Ovary (tissue), 9 donors: ENCODE results near the gene PLEKHS1. TPM values are rescaled to one million over a fixed set of nuclear protein-coding genes. Genes with fewer than 3 reads are reported as not detected.

Experiments
- DNase-seq, 5 donors: peaks; one replicate each; pipeline ENCODE4 v3.0.0-alpha.2; 2019 to 2020
- H3K27ac ChIP-seq, 2 donors: fragments of 200-600 bp; one replicate each; pipeline versions ENCODE4 v1.5.1 to v1.8.0; 2019 to 2022
- H3K27me3 ChIP-seq: fragments of 200-600 bp; one replicate; pipeline ENCODE4 v1.8.0; 2022
- H3K36me3 ChIP-seq: fragments of 200-600 bp; sonication (generic); one replicate; pipeline ENCODE4 v1.5.1; 2019
- H3K4me1 ChIP-seq: one replicate; pipeline ENCODE4 v1.8.1; 2013; ENCODE audit warnings: mild to moderate bottlenecking, moderate library complexity; ENCODE audit not compliant: insufficient read depth
- H3K4me3 ChIP-seq: fragments of 200-600 bp; sonication (generic); one replicate; pipeline ENCODE4 v1.5.1; 2017
- H3K9me3 ChIP-seq, 2 donors: fragments of 200-600 bp in 1 of 2; sonication (generic) in 1 of 2; one replicate each; pipeline versions ENCODE4 v1.5.1 to v1.8.1; 2013 to 2019; ENCODE audit warnings: mild to moderate bottlenecking in 1 of 2, moderate library complexity in 1 of 2
- CTCF ChIP-seq, 3 donors: fragments of 450-650 bp in 2 of 3; fragments of 200-600 bp in 1 of 3; IDR thresholded peaks; one replicate each; pipeline versions ENCODE4 v1.5.1 to v1.8.0; 2016 to 2022; ENCODE audit warnings: antibody characterized with exemption in 3 of 3, mild to moderate bottlenecking in 1 of 3
- EP300 ChIP-seq: sonication (generic); formaldehyde crosslinking; IDR thresholded peaks from one replicate; pipeline ENCODE4 v1.6.1; 2017; ENCODE audit warnings: antibody characterized with exemption
- POLR2A ChIP-seq: fragments of 450-650 bp; IDR thresholded peaks from one replicate; pipeline ENCODE4 v1.6.1; 2017; ENCODE audit warnings: antibody characterized with exemption, mild to moderate bottlenecking, moderate library complexity
- WGBS, 3 donors: extraction: QIAGEN DNeasy Blood & Tissue Kit in 1 of 3; methylation state at CpG; one replicate each; pipeline versions ENCODE4 v1.1.5 to v1.1.7; 2013 to 2017; 5-methylcytosine and 5-hydroxymethylcytosine counted together
- intact Hi-C, 4 donors: fragments of 100-400 bp; cut with DNase I; formaldehyde crosslinking; loops; one replicate each; pipeline versions ENCODE4 v1.11.0 to v1.15.1; 2022 to 2023
- polyA plus RNA-seq, 2 donors: library from polyadenylated mRNA; stranded (reverse); fragments of 200-250 nt in 1 of 2; fragments of 350-450 nt in 1 of 2; fragmentation: Illumina TruSeq in 1 of 2; extraction: RNeasy Lipid Tissue Mini Kit (QIAGEN cat#74804) in 1 of 2; gene quantifications; one replicate each; pipeline ENCODE4 v1.2.3, GENCODE V29; 2013 to 2014
- total RNA-seq, 7 donors: library from RNA; depleted of rRNA in 2 of 7; stranded (reverse); fragments of >200 nt in 2 of 7; fragmentation: NEBNext Ultra II Directional in 3 of 7; extraction: Animal tissue kit (Norgen Biotek cat#: 25700) in 3 of 7; gene quantifications; one replicate each; pipeline versions ENCODE4 v1.1.0 to v1.2.4, GENCODE V29; 2016 to 2023
- donor health status: DM: no; HTN: no; CAD: no; lungs with moderate emphysema.
- donor health status: DM: no; HTN: no; CAD: no.
- donor health status: Bipolar disorder and iron deficiency.
- donor health status: DM: yes; HTN: yes; CAD: no.
- donor health status: DM: no; HTN: no; CAD: no.
- donor health status: DM: yes; HTN: yes; CAD: no.

The PLEKHS1 gene
- total and polyA plus RNA-seq, 9 donors = 0.01 to 5.7 (median 0.15) TPM; not detected in 2

GRCh38 chr10:113788604-113789083, 37.2 kb downstream of the PLEKHS1 start:
- WGBS, 3 donors = 30 to 39% (median 33%) methylated on average over 9 of the region's 9 CpGs
- DNase-seq = no peak
- intact Hi-C loops = no loop called here
- Histone ChIP-seq H3K27ac (no peak overlapping the region), H3K4me1 (no peaks in the 10 kb centered on the region), H3K9me3 (no peaks in the 10 kb centered on the region), H3K4me3 (no peak overlapping the region), H3K27me3 (no peaks in the 10 kb centered on the region), H3K36me3 (no peaks in the 10 kb centered on the region)
- TF ChIP-seq POLR2A (no peak), EP300 (no peak), CTCF (IDR thresholded peaks at IDR 0.05) (no peak)

DNA sequence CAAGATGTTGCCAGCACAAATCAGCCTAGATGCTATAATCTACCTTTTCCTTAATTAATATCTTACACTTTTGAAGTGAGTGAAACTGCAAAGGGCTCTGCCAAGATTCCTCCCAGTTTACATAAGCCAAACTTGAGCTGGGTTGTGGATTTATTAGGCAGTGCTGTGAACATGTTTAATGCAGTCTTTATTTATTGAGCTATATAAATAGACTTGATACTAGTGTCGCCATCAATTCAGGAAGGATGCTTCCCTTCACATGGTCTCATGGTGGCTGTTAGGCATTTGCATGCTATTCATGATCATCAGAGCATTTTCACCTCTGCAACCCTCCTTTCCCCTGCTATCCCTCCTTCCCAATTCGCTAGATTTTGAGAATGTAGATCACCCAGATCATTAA, 40.2 kb downstream of the PLEKHS1 start:
- TF ChIP-seq CTCF (IDR thresholded peaks at IDR 0.05) (no peak), POLR2A (no peak), EP300 (no peak)
- H3K36me3 ChIP-seq = no peaks in the 10 kb centered on the region
- no peaks in the 10 kb centered on the region for H3K9me3 ChIP-seq
- H3K27ac ChIP-seq = no peak overlapping the region
- no peaks in the 10 kb centered on the region for H3K4me1 ChIP-seq
- WGBS, 3 donors = 60 to 70% (median 62%) methylated on average over 2 of the region's 2 CpGs
- no peaks in the 10 kb centered on the region for H3K27me3 ChIP-seq
- intact Hi-C loops = loop anchor here in 1 of 4 donors (10.0 kb wide), 1 partner anchor 313 kb away; no protein-coding TSS in a partner anchor
- no peak overlapping the region for H3K4me3 ChIP-seq
- DNase-seq = no peak

GRCh38 chr10:113801569-113801968, 50.1 kb downstream of the PLEKHS1 start:
- Histone ChIP-seq H3K27me3 (no peaks in the 10 kb centered on the region), H3K27ac (no peak overlapping the region), H3K4me1 (no peaks in the 10 kb centered on the region), H3K36me3 (no peaks in the 10 kb centered on the region), H3K4me3 (no peak overlapping the region), H3K9me3 (no peaks in the 10 kb centered on the region)
- 66 to 81% (median 76%) methylated on average over 6 of the region's 6 CpGs for WGBS, 3 donors
- no peak for DNase-seq
- TF ChIP-seq POLR2A (no peak), CTCF (IDR thresholded peaks at IDR 0.05) (no peak), EP300 (no peak)
- intact Hi-C loops = loop anchor here in 3 of 4 donors (5.0 kb wide), 2 partner anchors 61 to 301 kb away; no protein-coding TSS in a partner anchor

DNA sequence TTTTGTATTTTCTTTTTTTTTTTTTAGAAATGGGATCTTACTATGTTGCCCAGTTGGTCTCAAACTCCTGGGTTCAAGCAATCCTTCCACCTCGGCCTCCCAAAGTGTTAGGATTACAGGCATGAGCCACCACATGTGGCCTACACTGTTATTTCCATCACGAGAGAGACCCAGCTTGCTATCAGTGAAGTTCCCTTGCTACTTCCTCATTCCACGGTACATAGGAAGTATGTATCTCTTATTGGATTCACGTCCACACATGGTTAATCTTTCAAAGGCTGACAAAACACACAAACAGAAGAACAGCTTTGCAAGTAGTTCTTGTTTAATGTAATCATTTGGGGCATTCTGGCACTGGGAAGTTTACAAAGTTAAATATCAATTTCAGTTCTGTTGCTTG, 51.5 kb downstream of the PLEKHS1 start:
- Histone ChIP-seq H3K36me3 (no peaks in the 10 kb centered on the region), H3K9me3 (no peaks in the 10 kb centered on the region), H3K27me3 (no peaks in the 10 kb centered on the region), H3K4me3 (no peak overlapping the region), H3K4me1 (no peaks in the 10 kb centered on the region), H3K27ac (no peak overlapping the region)
- TF ChIP-seq POLR2A (no peak), CTCF (IDR thresholded peaks at IDR 0.05) (no peak), EP300 (no peak)
- intact Hi-C loops = loop anchor here in 3 of 4 donors (5.0 kb wide), 2 partner anchors 59 to 299 kb away; no protein-coding TSS in a partner anchor
- 54 to 58% (median 57%) methylated on average over 4 of the region's 4 CpGs for WGBS, 3 donors
- no peak for DNase-seq
